HG03571 (cell line): ENCODE data around the gene NOSIP.

Source experiments
- ATAC-seq: cut with Tn5 transposase; IDR thresholded peaks from one replicate; pipeline ENCODE4 v1.9.1; 2021; ENCODE audit not compliant: unreplicated experiment

NOSIP gene

GRCh38 chr19:49594993-49595818 lies 14.8 kb upstream of the NOSIP start:
- ATAC-seq, result no peak

DNA sequence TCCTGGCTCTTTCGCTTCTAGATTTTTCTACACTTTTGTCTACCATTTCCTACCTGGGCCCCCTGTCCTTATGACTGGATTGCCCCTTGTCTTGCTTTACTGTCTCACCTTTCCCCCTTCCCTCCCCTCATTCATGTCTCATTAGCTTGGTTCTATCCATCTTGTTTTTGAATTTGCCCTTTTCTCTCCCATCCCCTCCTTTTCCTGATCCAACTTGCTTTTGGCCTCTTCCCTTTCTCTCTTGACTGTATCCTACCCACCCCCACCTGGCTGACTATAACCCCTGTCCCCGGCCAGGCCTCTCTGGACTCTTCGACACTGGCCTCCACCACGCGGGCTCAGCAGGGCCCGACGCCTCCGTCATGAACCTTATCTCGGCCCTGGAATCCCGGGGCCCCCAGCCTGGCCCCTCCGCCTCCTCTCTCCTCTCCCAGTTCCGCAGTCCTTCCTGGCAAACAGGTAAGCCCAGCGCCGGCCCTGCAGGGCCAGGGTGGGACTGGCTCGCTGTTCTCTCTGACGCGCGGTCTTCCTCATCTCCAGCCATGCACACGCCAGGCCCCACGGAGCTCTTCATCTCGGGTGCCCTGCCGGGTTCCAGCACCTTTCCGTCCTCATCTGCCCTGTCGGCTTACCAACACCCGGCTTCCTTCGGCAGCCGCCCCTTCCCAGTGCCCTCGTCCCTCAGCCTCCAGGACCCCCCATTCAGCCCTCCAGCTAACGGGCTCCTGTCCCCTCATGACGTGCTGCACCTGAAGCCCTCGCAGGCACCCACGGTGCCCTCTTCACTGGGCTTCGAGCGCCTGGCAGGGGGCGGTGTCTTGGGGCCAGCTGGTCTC lies 14.0 kb upstream of the NOSIP start:
- ATAC-seq, result no peak

DNA sequence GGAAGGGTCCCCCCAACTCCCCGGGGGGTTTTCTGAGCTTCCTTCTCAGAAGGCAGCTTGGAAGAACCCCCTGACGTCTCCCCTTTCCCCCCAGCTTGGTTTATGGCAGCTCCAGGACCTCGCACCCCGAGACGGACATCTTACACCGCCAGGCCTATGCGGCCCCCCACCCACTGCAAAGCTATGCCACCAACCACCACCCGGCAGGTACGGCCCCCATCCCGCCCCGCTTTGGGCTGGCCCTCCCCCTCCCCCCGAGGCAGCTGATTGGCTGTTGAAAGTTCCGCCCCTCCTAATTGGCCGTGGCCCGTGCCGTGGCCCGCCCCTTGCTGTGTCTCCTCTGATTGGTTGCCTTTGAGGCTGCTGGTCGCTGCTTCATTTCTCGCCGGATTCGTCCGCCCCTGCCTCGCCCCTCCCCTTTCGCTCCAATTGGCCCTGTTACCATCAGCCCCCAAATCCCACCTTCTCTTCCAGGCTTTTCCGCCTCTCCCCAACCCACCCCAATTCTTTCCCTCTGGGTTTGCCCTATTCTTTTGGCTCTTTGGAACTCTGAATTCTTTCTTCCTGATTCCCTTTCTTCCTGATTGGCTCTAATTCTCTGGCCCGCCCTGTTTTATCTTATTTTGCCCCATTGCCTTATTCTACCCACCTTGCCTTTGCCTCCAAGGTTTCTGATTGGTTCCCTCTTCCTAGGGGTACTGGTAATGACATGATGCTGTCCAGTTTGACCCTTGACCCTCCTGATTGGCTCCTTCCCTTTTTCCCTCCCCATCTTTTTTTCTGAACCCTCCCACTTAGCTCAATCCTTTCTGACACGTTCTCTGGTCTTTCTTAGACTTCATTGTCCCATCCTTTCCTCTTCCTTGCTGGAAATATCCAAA lies 13.1 kb upstream of the NOSIP start:
- no peak for ATAC-seq

DNA sequence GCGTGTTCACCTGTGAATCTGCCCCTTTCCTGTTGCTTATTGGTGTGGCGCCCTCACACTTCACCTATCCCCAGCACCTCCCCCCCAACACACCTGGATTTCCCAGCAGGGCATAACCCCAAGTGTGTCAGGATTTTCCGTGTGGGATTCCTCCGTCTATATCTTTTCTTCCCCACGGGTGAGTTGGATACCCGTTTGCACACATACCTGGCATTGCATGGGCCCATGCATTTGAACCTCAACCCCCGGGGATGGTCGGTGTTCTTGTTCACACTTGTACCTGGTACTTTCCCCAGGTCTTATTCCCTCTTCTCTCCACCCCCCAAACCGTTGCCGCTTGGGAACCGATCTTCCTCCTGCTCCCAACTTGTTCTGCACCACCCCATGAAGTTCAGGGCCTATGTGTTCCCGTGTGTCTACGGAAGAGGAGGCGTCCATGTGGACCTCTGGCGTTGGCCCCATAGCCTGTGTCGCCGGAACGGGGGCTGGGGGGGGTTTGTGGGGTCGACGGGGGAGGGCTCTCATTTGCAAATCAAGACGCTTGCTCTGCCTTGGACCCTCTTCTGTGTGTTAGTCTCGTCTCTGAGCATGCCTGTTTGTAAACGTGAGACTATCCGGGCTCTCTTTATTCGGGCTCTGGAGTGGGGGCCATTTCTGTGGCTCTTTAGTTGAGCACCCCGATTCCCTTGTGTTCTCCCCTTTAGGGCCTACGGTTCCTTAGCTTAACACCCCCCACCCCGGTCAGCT lies 12.3 kb upstream of the NOSIP start:
- no peak for ATAC-seq

- ATAC-seq, result no peak
Measured at GRCh38 chr19:49591731-49592485, 11.6 kb upstream of the NOSIP start.

DNA sequence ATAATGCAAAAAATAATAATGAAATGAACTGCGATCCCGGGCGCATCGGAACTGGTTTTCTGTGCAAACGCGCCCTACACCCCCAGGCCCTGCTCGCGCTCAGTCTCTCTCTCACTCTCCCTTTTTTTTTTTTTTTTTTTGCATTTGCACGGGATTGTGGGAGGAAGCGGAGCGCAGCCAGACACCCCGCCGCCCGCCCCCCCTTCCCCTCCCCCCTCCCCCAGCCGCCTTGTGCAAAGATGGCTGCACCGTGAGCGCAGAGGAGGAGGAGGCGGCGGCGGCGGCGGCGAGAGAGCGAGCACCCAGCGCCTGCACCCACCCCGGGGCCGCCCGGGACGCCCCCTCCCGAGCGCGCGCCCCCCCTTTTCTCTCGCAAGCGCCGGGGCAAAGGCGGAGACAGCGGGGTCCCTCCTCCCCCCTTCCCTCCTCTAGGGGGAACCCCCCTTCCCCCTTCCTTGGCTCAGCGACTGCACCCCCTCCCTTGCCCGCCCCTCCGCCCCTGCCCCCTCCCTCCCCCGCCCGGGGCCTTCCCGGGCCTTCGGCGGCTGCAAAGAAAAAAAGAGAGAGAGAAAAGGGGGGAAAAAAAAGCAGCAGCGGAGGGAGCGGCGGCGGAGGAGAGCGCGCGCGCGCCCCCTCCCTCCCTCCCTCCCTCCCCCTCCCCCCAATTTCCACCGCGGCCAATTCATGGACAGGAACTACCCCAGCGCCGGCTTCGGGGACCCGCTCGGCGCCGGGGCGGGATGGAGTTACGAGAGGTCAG lies 10.8 kb upstream of the NOSIP start, which contains the start of gene PRR12:
PRR12 (plus strand) TSS at position 212 of the 760 bp plus-strand sequence; CDS start at position 685, 473 bp downstream.
- no peak for ATAC-seq

DNA sequence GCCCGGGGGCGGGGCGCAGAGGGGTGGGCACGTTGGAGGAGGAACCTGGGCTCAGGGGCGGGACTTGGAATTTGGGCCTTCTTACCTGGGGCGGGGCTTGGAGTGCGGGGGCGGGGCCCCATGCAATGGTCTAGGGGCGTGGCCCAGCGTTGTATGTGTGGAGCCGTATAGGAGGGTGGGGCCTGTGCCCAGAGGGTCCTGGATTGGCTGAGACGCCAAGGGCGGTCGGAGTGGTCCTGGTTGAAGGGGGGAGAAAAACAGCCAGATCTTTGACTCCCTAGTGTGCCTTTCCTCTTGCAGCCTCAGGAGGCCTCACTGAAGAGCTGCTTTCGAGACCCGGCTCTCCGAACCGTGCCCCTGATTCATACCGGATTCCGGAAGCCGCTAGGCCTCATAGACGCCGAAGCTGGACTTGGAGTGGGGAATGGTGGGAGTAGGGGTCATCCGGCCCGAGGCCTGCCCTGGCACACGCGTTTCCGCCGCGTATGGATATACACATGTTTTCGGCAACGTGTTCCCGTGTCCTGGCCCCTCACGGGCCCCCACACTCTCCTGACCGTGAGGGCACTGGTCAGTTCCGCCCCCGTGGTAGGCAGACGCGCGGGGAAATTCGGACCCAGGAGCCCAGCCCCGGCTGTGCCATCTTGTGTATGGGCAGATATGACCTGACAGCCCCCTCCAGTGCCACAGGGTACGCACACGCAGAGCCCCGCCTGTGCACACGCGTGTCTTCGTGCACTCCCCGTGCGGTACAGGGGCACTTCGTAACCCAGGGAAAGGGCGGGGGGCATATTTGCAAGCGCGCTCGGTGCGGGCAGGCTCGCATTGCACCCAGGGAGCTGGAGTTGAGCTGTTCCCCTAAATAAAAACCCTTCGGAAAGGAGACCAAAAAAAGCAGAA lies 10.0 kb upstream of the NOSIP start:
- ATAC-seq, result peak; percentile 55

DNA sequence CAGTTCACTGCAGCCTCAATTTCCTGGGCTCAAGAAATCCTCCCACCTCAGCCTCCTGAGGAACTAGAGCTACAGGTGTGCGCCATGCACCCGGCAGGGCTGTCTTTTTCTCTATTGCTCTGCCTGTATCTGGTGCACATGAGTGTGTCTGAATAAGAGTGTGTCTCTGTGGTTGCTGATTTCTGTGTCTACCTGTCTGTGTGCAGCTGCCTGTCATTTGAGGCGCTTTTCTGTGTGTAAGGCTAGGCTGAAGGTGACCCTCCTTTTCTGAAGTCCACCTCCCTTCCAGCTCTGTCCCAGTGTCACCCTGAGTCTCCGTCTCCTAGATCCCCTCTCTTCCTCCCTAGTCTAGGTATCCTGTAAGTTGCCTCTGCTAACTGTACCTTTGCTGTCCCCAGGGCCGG lies 9.1 kb upstream of the NOSIP start:
- no peak for ATAC-seq

DNA sequence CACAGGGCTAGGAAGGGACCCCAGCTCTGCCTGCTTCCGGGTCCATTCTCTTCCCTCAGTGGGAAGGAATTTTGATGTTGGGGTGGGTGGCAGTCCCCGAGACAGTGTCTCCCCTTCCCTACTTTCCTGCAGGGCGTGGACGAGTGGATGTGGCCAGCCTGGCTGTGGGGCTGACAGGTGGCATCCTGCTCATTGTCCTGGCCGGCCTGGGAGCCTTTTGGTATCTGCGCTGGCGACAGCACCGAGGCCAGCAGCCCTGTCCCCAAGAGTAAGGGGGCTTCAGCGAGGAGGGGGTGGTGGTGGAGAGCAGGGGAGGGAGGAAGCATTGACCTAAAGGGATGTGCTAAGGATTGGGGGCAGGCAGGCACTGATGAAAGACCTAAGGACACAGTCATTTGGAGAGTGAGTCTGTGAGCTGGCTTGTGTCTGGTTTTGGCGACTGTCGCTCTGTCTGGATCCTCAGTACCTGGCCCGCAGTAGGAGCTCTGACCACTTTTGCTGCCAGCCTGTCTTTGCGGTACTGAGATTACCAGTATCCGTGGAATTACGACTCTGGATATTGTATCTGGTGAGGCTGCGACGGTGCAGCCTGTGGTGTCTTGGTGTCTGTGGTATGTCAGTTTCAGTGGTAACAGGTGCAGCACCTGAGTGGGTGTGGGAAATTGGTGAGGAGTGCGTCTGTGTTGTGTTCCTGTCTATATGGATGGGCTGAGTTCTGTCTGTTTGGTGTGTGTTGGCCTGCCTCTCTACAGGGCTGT lies 8.2 kb upstream of the NOSIP start:
- ATAC-seq, result no peak

- ATAC-seq, result no peak
Measured at GRCh38 chr19:49587227-49587626, 6.9 kb upstream of the NOSIP start.

DNA sequence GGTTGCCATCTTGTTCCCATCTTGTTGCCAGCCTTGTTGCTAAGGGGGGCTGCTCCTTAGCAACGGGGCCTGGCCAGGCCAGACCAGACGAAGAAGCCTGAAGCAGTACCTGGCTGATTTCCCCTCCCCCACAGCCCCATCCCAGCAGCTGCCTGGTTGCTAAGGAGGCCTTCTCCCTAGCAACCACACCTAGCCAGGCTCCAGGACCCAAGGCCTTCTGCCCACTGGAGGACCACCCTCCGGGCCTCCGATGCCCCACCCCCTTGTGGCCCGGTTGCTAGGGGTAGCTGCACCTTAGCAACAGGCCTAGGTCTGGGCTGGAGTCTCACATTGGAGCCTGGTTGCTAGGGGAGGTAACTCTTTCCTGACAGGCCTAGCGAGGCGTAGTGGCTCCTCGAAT lies 4.7 kb upstream of the NOSIP start:
- no peak for ATAC-seq

DNA sequence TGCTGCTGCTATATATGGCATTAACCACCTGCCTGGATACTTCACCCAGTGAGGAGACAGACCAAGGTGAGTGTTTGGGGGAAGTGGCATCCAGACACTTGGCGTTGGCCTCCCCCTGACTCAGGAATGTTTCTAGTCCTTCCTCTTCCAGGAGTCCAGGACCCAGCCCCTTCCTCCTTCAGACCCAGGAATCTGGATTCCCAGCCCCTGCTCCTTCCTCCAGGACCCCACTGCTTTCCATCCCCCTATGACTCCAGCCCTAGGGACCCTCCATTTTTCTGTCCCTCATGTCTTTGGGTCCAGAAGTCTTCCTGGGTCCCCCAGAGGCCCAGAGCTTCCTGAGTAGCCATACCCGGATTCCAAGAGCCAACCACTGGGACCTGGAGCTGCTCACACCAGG lies 2.9 kb upstream of the NOSIP start:
- ATAC-seq, result no peak

DNA sequence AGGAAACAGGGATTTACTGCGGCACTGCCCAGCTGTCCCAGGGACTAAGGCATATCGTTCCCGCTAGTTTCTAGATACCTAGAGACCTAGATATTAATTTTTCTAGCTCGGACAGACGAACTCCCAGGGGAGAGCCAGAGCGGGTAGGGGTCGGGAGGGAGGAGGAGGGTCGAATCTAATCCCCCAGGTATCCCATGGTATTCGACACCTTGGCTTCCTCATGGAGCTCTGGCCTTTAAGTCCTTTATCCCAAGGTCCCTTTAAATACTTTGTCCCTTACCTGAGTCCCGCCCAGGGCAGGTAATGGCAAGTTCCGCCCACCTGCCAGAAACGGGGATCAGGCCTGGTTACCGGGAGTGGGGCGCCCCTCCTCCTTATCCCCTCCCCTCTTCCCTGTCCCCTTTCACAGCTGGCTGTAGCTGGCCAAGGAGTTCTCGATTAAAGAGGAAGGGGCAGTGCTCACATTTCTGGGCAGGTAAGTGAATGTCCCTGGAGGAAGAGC lies 702 bp upstream of the NOSIP start, which contains the start of gene PRRG2:
PRRG2 (plus strand) TSS at position 310 of the 502 bp plus-strand sequence. CDS start 1,904 bp downstream, outside the sequence.
- no peak for ATAC-seq

DNA sequence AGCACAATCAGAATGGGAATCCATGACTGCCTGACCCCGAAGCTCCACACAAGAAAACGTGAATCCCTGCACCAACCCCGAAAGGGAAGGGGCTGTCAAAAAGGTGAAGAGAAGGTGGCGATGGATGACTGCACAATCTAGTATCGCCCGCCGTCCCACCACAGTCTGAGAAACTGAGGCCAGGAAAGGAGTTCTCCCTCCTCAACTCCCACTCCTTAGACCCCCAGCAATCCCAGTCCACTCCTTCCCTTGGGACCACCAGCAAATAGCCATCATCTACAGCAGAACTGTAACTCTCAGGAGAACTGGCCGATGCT lies 451 bp downstream of the NOSIP start:
- no peak for ATAC-seq

GRCh38 chr19:49579193-49579592 lies 1.2 kb downstream of the NOSIP start:
- no peak for ATAC-seq

DNA sequence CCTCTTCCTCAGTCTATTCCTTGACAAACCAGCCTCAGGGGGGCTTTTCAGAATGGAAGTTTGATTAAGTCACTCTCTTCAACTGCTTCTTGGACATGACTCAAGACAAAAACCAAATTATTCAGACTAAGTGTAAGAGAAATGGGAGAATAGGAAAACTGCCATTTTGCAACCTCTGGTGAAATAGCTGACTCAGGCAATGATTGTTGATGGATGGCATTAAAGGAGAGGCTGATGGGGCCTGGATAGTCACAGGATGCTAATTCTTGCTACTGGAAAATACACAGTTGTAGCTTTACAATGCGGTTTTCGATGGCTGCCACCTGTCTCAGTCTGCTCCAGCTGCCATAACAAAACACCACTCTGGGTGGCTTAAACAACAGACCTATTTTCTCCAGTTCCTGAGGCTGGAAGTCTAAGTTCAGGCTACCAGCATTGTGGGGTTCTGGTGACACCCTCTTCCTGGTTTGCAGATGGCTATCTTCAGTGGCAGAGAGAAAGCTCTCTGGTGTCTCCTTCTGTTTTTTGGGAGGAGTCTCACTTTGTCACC lies 6.1 kb downstream of the NOSIP start:
- ATAC-seq, result no peak

GRCh38 chr19:49573425-49573824 lies 6.9 kb downstream of the NOSIP start:
- no peak for ATAC-seq
